Measurements from ENCODE around the gene SPCS2. TPM values are rescaled to one million over a fixed set of nuclear protein-coding genes. Genes with fewer than 3 reads are reported as not detected.

The SPCS2 gene
- total RNA-seq, 1 donor = 10.9 TPM

DNA sequence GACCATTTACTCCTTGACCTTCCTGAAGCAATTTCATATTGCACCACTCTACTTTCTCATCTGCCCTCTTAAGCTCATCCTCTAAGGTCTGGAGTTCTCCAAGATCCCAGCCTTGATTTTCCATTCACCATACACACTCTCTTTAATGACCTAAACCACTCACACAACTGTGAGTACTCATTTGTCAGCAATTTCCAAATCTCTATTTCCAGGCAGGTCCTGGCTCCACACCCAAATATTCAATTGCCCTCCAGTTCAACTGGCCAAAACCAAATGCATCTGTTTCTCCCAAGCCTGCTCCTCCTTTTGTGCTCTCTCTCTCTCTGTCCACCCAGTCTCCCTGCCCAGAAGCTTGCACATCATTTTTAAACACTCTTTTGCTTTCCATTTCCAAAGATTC, 79.3 kb downstream of the SPCS2 start:
- Histone ChIP-seq H3K27me3 (ENCODE audit: insufficient read depth, low read length) (no peaks in the 10 kb centered on the region), H3K4me1 (ENCODE audit: insufficient read depth, low read length) (peaks cover 22% of the 10 kb centered on the region), H4K20me1 (ENCODE audit: insufficient read depth, low read length) (no peaks in the 10 kb centered on the region), H3K36me3 (ENCODE audit: insufficient read depth, low read length) (no peaks in the 10 kb centered on the region), H3K27ac (ENCODE audit: low read depth, low read length) (no peak overlapping the region), H2AFZ (ENCODE audit: low read length) (no peak overlapping the region), H3K4me3 (ENCODE audit: insufficient read depth, low read length) (no peak overlapping the region), H3K79me2 (ENCODE audit: insufficient read depth, low read length) (no peaks in the 10 kb centered on the region), H3K4me2 (ENCODE audit: insufficient read depth, low read length) (no peak overlapping the region), H3K9me3 (ENCODE audit: low read depth, low read length) (no peaks in the 10 kb centered on the region)
- no peak for DNase-seq (ENCODE audit: insufficient read length, low spot score, missing footprints)
- TF ChIP-seq, protein P1, sequence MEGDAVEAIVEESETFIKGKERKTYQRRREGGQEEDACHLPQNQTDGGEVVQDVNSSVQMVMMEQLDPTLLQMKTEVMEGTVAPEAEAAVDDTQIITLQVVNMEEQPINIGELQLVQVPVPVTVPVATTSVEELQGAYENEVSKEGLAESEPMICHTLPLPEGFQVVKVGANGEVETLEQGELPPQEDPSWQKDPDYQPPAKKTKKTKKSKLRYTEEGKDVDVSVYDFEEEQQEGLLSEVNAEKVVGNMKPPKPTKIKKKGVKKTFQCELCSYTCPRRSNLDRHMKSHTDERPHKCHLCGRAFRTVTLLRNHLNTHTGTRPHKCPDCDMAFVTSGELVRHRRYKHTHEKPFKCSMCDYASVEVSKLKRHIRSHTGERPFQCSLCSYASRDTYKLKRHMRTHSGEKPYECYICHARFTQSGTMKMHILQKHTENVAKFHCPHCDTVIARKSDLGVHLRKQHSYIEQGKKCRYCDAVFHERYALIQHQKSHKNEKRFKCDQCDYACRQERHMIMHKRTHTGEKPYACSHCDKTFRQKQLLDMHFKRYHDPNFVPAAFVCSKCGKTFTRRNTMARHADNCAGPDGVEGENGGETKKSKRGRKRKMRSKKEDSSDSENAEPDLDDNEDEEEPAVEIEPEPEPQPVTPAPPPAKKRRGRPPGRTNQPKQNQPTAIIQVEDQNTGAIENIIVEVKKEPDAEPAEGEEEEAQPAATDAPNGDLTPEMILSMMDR (IDR thresholded peaks at IDR 0.05; ENCODE audit: extremely low read depth, low read depth, low read length) = no peak

Small RNA genes within 50 kb of the gene (small RNA-seq; reads per million reads assigned to genes)
- not detected for gene RNU6-216P

Other genes with a start within 250 kb of the SPCS2 start
- under 0.01 TPM in 1 of 2 replicates, not detected in the other for gene CHRDL2, start 217.8 kb upstream of the SPCS2 start, total RNA-seq
- 32.6 and 32.7 TPM in 2 replicates for gene RNF169, start 200.4 kb upstream of the SPCS2 start, total RNA-seq
- 8.0 and 9.8 TPM in 2 replicates for gene XRRA1, start 175 bp upstream of the SPCS2 start, total RNA-seq
- gene NEU3, start 39.7 kb downstream of the SPCS2 start, total RNA-seq = 6.9 and 8.3 TPM in 2 replicates
- gene OR2AT4, start 147.6 kb downstream of the SPCS2 start, total RNA-seq = not detected in 2 replicates
- gene SLCO2B1, start 201.8 kb downstream of the SPCS2 start, total RNA-seq = under 0.01 and 0.72 TPM in 2 replicates

Data from osteoblast (primary cell).